Mucosa of gallbladder (tissue), 1 donor: ENCODE results near the gene DBH. TPM values are rescaled to one million over a fixed set of nuclear protein-coding genes. Genes with fewer than 3 reads are reported as not detected.

Experiments
- DNase-seq: peaks from one replicate; pipeline ENCODE4 v3.0.0-alpha.2; 2020; ENCODE audit warnings: low spot score
- total RNA-seq: library from RNA; stranded (reverse); gene quantifications from one replicate; pipeline ENCODE4 v1.2.1, GENCODE V29; 2021
- donor health status: DM: no; HTN: no; CAD: no.

The DBH gene
- total RNA-seq, 1 donor from 2014 or later = 0.06 TPM

DNA sequence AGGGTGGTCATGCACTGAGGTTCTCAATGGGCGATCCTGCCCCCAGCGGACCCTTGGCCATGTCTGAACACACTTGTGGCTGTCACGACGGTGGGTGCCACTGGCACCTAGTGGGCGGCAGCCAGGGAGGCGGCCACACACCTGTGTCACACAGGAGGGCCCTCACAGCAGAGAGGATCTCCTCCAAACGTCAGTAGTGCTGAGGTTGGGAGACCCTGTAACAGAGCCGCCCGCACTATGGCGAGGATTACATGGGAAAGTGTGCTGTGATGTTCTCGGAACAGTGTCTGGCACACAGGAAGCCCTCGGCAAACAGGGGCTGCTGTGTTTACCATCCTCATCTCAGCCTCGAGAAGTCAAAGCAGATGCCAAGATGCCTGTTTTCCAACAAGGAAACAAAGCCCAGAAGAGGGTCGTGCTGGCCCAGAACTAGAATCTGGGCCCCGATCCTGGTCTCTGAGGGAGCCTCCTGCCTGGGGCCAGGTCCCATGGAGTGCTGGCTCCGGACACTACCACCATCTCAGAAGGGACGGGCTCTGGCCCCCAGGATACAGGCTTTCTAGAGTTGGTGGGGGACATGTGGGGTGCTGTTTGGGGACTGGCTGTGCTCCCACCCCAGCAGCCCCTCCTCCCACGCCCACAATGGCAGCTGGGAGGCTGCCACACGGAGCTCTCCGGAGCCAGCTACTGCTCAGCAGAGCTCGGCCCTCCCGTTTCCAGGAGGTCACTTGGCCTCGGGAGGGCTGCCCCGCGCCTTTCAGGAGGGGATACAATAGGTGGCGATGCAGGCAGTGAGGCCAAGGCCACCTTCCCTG is 48.2 kb downstream of the DBH start:
- no peak for DNase-seq

- no peak for DNase-seq
Observed at GRCh38 chr9:133684936-133685361, 48.8 kb downstream of the DBH start.

DNA sequence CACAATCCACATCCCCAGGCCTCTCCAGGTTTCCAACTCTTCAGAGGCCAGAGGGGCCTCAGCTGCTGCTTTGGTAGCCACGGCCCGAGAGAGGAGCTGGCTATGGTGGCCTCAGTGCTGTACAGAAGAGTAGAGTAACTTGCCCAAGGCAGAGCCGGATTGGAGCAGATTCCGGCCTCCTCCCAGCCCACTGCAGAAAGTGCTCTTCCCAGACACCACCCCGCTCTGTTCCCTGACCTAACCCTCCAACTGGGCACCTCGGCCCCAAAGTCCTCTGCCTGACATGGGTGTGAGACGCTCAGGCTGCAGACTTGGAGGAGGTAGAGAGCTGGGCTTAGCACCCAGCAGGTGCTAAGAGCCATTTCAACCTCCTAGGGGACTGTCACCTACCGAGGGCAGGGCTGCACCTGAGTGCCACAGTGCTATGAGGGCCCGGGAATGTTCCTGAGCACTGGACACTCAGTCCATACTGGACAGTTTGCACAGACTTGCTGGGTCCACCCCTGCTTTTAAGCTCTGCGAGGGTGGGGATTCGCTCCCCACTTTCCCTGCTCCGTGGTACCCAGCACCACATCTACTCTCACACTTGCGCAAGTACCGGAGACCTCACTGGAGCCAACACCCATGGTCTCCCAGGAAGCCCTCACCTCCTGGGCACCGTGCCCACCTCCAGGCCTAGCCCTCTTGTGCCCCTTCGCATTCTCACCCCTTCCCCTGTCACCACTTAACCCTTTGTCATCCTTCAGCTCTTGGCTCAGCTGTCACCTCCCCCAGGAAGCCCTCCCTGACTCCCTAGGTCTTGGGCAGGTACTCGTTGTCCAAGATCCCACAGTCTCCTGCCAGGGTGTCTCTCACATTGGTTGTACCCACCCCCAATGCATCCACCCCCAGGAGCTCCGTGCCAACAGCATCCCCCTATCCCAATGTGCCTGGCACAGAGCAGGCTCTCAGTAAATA is 49.8 kb downstream of the DBH start:
- no peak for DNase-seq

DNA sequence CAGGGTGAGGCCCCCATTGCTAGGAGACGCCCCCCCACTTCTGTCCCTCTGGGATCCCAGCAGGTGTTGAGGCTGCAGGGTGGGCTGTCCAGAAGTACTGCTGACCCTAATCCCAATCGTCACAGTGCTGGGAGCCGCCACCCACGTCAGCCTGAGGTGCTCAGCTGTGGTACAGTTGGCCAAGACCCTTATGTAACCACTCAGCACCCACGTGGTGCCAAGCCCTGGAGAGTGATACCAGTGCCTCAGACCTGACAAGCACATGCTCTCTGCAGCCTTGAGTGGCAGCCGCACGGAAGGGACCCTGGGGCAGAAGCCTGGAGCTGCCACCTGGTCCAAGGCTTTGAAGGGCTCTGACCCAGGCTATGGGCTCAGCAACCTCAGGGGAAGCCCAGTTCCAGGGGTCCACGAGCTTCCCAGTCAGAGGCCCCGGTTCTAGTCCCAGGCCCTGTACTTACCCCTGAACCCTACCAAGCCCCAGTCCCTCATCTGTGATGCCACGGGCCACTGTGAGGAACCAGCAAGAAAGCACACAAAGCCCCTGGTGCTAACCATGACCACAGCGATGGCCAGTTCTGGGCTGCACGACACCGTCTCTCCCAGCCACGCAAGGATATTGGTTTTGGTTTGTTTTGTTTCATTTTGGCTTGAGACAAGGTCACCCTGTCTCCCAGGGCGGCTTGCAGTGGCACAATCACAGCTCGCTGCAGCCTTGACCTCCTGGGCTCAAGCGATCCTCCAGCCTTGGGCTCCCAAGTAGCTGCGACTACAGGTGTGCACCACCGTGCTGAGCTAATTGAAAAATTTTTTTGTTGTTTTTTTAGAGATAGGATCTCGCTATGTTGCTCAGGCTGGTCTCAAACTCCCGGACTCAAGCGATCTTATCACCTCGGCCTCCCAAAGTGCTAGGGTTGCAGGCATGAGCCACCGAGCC is 50.7 kb downstream of the DBH start:
- no peak for DNase-seq

DNA sequence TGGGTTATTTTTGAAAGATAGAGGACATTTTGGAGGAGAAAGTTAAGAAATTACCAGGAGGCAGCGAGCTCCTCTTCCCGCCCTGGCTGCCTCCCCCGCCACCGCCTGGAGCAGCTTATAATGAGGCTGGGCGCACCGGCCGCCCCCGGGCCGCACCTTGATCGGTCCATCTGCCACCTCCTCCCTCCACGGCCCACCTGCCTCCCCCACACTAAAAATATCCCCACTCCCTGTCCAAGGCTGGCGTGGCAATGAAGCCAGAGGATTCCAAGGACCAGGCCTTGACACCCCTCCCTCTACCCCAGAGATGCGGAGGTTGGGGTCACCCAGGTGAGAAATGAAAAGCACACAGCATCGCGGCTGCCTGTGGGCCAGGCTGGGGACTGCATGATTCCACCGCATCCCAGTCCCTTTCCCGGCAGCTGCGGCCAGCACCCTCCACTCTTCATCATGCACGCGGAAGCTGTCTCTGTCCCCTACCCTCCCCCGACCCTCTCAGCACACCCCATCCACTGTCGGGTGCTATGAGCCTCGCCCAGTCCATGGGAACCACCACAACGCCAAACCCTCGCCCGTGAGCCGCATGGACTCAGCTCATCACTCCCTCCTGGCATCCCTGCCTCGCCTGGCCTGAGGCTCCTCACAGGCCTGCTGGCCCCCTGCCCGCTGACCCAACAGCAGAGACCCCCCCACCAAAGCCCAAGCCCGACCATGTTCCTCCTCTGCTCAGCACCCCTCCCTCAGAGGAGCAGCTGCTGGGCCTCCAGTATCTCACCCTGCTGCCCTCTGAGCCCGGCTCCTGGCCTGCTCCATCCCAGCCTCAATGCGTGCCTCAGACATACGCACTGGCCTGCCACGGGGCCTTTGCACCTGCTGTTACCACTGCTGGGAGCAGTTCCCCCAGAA is 51.9 kb downstream of the DBH start:
- DNase-seq = no peak

- no peak for DNase-seq
Observed at GRCh38 chr9:133689151-133689763, 53.1 kb downstream of the DBH start.

- DNase-seq = no peak
Observed at GRCh38 chr9:133690081-133690561, 54.0 kb downstream of the DBH start.

GRCh38 chr9:133691191-133691590 is 55.0 kb downstream of the DBH start:
- DNase-seq = no peak

- no peak for DNase-seq
Observed at GRCh38 chr9:133691626-133692363, 55.6 kb downstream of the DBH start.

DNA sequence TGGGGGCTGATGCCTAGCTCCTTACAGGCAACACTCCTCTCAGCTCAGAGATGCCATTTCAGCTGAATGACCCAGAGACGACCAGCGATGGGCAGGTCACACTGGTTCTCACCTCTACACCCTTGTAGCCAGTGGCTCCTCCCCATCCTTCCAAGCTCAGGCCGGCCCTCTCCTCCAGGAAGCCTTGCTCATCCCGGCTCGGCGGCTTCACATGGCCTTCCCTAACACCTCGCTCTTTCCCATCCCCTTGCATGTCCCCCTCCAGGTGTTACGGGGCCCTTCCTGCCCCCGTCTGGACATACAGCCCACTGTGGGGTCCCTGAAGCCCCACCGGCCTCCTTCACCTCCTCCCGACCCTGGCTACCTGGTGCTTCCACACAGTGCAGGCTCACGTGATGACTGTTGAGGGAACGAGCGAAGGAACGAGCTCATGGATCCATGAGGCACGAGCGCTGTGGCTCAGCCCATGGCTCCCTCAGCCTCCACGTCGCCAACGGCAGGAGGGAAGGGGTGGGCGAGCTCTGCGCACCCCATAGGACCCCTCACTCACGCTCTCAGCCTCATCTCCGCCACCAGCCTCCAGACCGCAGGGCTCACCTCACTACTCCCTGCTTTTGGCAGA is 56.3 kb downstream of the DBH start:
- no peak for DNase-seq

- DNase-seq = no peak
Observed at GRCh38 chr9:133693116-133693515, 57.0 kb downstream of the DBH start.

DNA sequence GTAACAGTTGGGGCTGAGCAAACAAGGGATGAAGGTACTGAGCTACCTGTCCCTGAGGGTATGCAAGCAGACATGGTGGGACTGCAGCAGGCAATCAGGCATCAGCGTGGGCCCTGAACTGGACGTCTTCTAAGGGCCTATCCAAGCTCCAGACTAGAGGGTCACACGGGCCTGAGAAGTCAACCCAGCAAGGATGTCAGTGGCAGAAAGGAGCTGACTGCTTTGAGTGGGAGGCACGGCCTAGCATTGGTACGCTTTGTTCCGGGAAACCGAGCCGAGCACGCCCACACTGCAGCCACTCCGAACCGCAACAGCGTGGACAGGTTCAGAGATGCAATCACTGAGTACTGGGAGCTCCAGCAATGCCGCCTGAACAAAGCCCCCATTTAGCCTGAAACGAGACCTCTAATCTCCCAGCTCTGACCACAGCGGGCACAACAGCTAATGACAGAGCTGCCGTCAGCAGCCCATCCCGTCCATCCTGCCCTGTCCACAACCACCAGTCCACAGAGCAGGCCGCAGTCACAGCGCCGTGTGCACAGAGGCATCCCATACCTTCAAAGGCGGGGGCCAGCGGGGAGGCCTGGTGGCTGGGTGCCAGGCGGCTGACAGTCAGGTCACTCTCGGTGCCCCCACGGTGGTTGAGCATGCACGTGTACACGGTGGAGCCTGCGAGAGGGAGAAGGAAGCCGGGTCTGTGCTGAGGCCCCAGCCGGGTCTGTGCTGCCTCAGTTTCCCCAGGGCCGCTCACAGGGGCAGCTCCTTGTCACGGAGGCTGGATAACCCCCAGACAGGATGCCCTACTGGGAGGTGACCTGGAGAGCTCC is 57.8 kb downstream of the DBH start:
- DNase-seq = no peak

DNA sequence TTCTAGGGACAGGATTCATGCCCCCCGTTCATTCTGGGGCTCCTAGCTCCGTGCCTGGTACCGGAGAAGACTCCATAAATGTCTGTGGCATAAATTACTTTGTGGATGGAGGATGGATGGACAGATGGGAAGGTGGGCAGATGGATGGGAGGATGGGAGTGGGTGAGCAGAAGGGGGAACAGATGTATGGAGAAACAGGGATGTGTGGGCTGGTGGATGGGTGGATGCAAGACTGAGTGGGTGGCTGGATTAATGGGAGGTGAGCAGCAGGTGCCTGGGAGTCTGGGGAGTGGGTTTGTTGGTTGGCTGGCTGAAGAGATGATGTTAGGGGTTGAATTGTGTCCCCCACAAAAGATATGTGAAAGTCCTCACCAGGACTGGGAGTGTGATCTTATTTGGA is 58.5 kb downstream of the DBH start:
- DNase-seq = no peak

DNA sequence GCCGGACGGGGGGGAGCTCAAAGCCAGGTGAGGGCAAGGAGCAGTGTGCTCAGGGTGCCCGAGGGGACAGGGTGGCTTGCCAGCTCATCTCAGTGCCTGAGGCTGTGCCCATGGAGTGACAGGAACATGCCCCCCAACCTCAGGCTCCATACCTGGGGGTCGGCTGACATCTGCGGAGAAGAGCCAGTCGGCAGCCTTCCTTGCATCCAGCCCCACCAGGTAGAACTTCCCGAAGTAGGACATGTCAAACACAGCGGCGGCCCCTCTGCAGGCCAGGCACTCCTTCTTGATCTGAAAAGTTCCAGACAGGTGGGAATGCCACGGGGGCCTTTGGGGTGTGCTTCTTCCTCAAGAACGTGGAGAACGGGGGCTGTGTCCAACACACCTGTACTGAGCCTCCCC is 59.9 kb downstream of the DBH start:
- DNase-seq = no peak

GRCh38 chr9:133699546-133699945 is 63.4 kb downstream of the DBH start:
- no peak for DNase-seq

GRCh38 chr9:133700819-133701320 is 64.7 kb downstream of the DBH start:
- no peak for DNase-seq

- DNase-seq = no peak
Observed at GRCh38 chr9:133701321-133701980, 65.3 kb downstream of the DBH start.
